Osteoblast (primary cell): ENCODE data around the gene TMOD3. TPM values are rescaled to one million over a fixed set of nuclear protein-coding genes. Genes with fewer than 3 reads are reported as not detected.

Source experiments
- DNase-seq: peaks from one replicate; pipeline ENCODE4 v3.0.0; 2011; ENCODE audit warnings: low spot score, mixed read lengths; ENCODE audit not compliant: insufficient read length; ENCODE audit errors: missing footprints
- H2AFZ ChIP-seq: 2 replicates; pipeline ENCODE4 v1.6.0; 2011; ENCODE audit warnings: mild to moderate bottlenecking, low read length
- H3K27ac ChIP-seq: 2 replicates; pipeline ENCODE4 v1.5.1; 2011; ENCODE audit warnings: mild to moderate bottlenecking, low read depth, low read length, moderate library complexity
- H3K27me3 ChIP-seq: 2 replicates; pipeline ENCODE4 v1.6.0; 2012; ENCODE audit warnings: mild to moderate bottlenecking, control low read depth, inconsistent platforms, low read length, moderate library complexity; ENCODE audit not compliant: insufficient read depth
- H3K36me3 ChIP-seq: 2 replicates; pipeline ENCODE4 v1.5.1; 2011; ENCODE audit warnings: mild to moderate bottlenecking, low read length, control low read depth, moderate library complexity; ENCODE audit not compliant: insufficient read depth
- H3K4me1 ChIP-seq: 2 replicates; pipeline ENCODE4 v1.5.1; 2011; ENCODE audit warnings: mild to moderate bottlenecking, low read length, control low read depth, moderate library complexity; ENCODE audit not compliant: insufficient read depth
- H3K4me2 ChIP-seq: 2 replicates; pipeline ENCODE4 v1.6.0; 2011; ENCODE audit warnings: mild to moderate bottlenecking, low read length; ENCODE audit not compliant: insufficient read depth
- H3K4me3 ChIP-seq: fragments of 200-600 bp; sonication (generic); 3 replicates; pipeline ENCODE4 v1.5.1; 2012; ENCODE audit warnings: mild to moderate bottlenecking, low read length, inconsistent platforms; ENCODE audit not compliant: insufficient read depth
- H3K79me2 ChIP-seq: 2 replicates; pipeline ENCODE4 v1.6.0; 2012; ENCODE audit warnings: mild to moderate bottlenecking, low read length, control low read depth, inconsistent platforms; ENCODE audit not compliant: insufficient read depth
- H3K9me3 ChIP-seq: 2 replicates; pipeline ENCODE4 v1.5.1; 2011; ENCODE audit warnings: low read depth, low read length, control low read depth
- H4K20me1 ChIP-seq: 2 replicates; pipeline ENCODE4 v1.6.0; 2012; ENCODE audit warnings: mild to moderate bottlenecking, low read length, control low read depth; ENCODE audit not compliant: insufficient read depth
- small RNA-seq: library from RNA; depleted of rRNA; stranded (forward); fragments of <200 nt; gene quantifications from one replicate; pipeline ENCODE3, GENCODE V24; 2012
- total RNA-seq: library from RNA; depleted of rRNA; stranded (reverse); fragments of >200 nt; gene quantifications from 2 replicates; pipeline ENCODE4 v1.2.3, GENCODE V29; 2012
- TF ChIP-seq, protein P1 (sequence below): IDR thresholded peaks from 2 replicates; pipeline ENCODE4 v1.5.1; 2011; ENCODE audit warnings: mild to moderate bottlenecking, low read depth, low read length, moderate library complexity; ENCODE audit errors: extremely low read depth

TMOD3 gene
- total RNA-seq, 1 donor = 44.5 TPM

DNA sequence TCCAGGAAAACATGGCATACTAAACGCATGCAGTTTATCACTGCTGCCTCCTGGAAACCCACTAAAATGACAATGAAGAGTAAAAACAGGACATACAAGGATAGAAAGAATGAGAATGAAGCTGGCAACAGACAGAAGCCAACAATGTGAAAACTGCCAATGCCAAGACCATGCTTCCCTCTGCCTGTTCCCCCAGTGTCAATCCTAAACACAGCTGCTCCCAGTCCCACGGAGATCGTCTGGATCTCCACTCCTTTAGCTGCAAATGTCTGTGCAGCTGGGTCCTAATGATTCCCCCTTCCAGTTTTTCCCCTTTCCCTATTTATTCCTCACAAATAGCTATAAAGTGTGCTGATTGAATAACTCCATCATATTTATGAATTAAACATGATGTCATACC lies 126.1 kb downstream of the TMOD3 start:
- Histone ChIP-seq H2AFZ (no peak overlapping the region), H4K20me1 (no peaks in the 10 kb centered on the region), H3K4me3 (no peak overlapping the region), H3K36me3 (peaks cover 68% of the 10 kb centered on the region), H3K4me2 (no peak overlapping the region), H3K27ac (no peak overlapping the region), H3K27me3 (no peaks in the 10 kb centered on the region), H3K9me3 (no peaks in the 10 kb centered on the region), H3K4me1 (no peaks in the 10 kb centered on the region), H3K79me2 (no peaks in the 10 kb centered on the region)
- TF ChIP-seq, protein P1, sequence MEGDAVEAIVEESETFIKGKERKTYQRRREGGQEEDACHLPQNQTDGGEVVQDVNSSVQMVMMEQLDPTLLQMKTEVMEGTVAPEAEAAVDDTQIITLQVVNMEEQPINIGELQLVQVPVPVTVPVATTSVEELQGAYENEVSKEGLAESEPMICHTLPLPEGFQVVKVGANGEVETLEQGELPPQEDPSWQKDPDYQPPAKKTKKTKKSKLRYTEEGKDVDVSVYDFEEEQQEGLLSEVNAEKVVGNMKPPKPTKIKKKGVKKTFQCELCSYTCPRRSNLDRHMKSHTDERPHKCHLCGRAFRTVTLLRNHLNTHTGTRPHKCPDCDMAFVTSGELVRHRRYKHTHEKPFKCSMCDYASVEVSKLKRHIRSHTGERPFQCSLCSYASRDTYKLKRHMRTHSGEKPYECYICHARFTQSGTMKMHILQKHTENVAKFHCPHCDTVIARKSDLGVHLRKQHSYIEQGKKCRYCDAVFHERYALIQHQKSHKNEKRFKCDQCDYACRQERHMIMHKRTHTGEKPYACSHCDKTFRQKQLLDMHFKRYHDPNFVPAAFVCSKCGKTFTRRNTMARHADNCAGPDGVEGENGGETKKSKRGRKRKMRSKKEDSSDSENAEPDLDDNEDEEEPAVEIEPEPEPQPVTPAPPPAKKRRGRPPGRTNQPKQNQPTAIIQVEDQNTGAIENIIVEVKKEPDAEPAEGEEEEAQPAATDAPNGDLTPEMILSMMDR = no peak
- no peak for DNase-seq

Small RNA genes within 50 kb of the gene (small RNA-seq; reads per million reads assigned to genes)
- gene AC090971.5 = not detected
- gene RF00017 = not detected
- gene RF00019 = not detected
- gene RNU6-90P = not detected

Other genes with a start within 250 kb of the TMOD3 start
- gene DMXL2, start 206.9 kb upstream of the TMOD3 start, total RNA-seq = 37.3 and 46.0 TPM in 2 replicates
- gene SCG3, start 148.2 kb upstream of the TMOD3 start, total RNA-seq = not detected in 2 replicates
- gene LYSMD2, start 92.0 kb upstream of the TMOD3 start, total RNA-seq = 3.3 and 4.7 TPM in 2 replicates
- gene TMOD2, start 78.1 kb upstream of the TMOD3 start, total RNA-seq = 9.8 and 10.3 TPM in 2 replicates
- 15.6 and 16.3 TPM in 2 replicates for gene LEO1, start 142.1 kb downstream of the TMOD3 start, total RNA-seq
- gene MAPK6, start 189.6 kb downstream of the TMOD3 start, total RNA-seq = 77.2 and 86.9 TPM in 2 replicates